Keratinocyte (primary cell): Measurements from ENCODE around the gene FHIT. TPM values are rescaled to one million over a fixed set of nuclear protein-coding genes. Genes with fewer than 3 reads are reported as not detected.

ENCODE experiments used
- DNase-seq: peaks from one replicate; pipeline ENCODE4 v3.0.0-alpha.2; 2011; ENCODE audit warnings: low read depth, missing footprints, low spot score
- FAIRE-seq: peaks from 2 replicates; lab custom pipeline; 2011; peaks lifted over from hg19 to GRCh38; lab: Jason Lieb, UNC
- H2AFZ ChIP-seq: 2 replicates; pipeline ENCODE4 v1.6.0; 2012; ENCODE audit warnings: low read length, control low read depth, inconsistent platforms; ENCODE audit not compliant: control insufficient read depth
- H3K27ac ChIP-seq: 2 replicates; pipeline ENCODE4 v1.5.1; 2011; ENCODE audit warnings: low read length; ENCODE audit not compliant: control insufficient read depth, insufficient read depth
- H3K27me3 ChIP-seq: 3 replicates; pipeline ENCODE4 v1.6.0; 2011; ENCODE audit warnings: low read length; ENCODE audit not compliant: control insufficient read depth, insufficient read depth; ENCODE audit errors: extremely low read depth
- H3K36me3 ChIP-seq, 2 experiments: 2 replicates in 1 of 2; 3 replicates in 1 of 2; pipeline ENCODE4 v1.5.1; 2011; ENCODE audit warnings: low read length in 2 of 2, mild to moderate bottlenecking in 1 of 2; ENCODE audit not compliant: control insufficient read depth in 2 of 2, insufficient read depth in 2 of 2; ENCODE audit errors: extremely low read depth in 1 of 2
- H3K4me1 ChIP-seq: 3 replicates; pipeline ENCODE4 v1.5.1; 2011; ENCODE audit warnings: low read length; ENCODE audit not compliant: control insufficient read depth, insufficient read depth; ENCODE audit errors: extremely low read depth
- H3K4me2 ChIP-seq: 3 replicates; pipeline ENCODE4 v1.6.0; 2011; ENCODE audit warnings: low read depth, low read length; ENCODE audit not compliant: control insufficient read depth, insufficient read depth; ENCODE audit errors: extremely low read depth
- H3K4me3 ChIP-seq, 3 experiments: fragments of 200-600 bp in 1 of 3; sonication (generic) in 1 of 3; 2 replicates in 2 of 3; 3 replicates in 1 of 3; pipeline ENCODE4 v1.5.1; 2011 to 2016; ENCODE audit warnings: low read length in 3 of 3, mild to moderate bottlenecking in 3 of 3, control low read depth in 2 of 3, inconsistent platforms in 1 of 3, low read depth in 1 of 3, mixed read lengths in 1 of 3, mixed run types in 1 of 3, moderate library complexity in 1 of 3; ENCODE audit not compliant: control insufficient read depth in 2 of 3, insufficient read depth in 2 of 3; ENCODE audit errors: extremely low read depth in 1 of 3
- H3K79me2 ChIP-seq: 2 replicates; pipeline ENCODE4 v1.6.0; 2012; ENCODE audit warnings: low read length; ENCODE audit not compliant: control insufficient read depth, insufficient read depth
- H3K9ac ChIP-seq: 3 replicates; pipeline ENCODE4 v1.6.0; 2011; ENCODE audit warnings: low read length; ENCODE audit not compliant: control insufficient read depth, insufficient read depth; ENCODE audit errors: extremely low read depth
- H3K9me1 ChIP-seq: 3 replicates; pipeline ENCODE4 v1.6.0; 2011; ENCODE audit warnings: low read length; ENCODE audit not compliant: control insufficient read depth, insufficient read depth; ENCODE audit errors: extremely low read depth
- H3K9me3 ChIP-seq: 2 replicates; pipeline ENCODE4 v1.5.1; 2012; ENCODE audit warnings: low read depth, low read length; ENCODE audit not compliant: control insufficient read depth
- H4K20me1 ChIP-seq: 3 replicates; pipeline ENCODE4 v1.6.0; 2011; ENCODE audit warnings: low read length; ENCODE audit not compliant: control insufficient read depth, insufficient read depth; ENCODE audit errors: extremely low read depth
- CTCF ChIP-seq, 3 experiments: IDR thresholded peaks in 1 of 3; conservative IDR thresholded peaks in 1 of 3; optimal IDR thresholded peaks in 1 of 3; 2 replicates in 2 of 3; 3 replicates in 1 of 3; pipeline versions ENCODE3 to v1.5.1; 2011; ENCODE audit warnings: low read length in 3 of 3, mild to moderate bottlenecking in 3 of 3, moderate library complexity in 2 of 3, control low read depth in 1 of 3, inconsistent platforms in 1 of 3; ENCODE audit not compliant: insufficient read depth in 2 of 3; ENCODE audit errors: extremely low read depth in 1 of 3
- EZH2 ChIP-seq: IDR thresholded peaks from one replicate; pipeline ENCODE4 v1.6.1; 2012; ENCODE audit warnings: inconsistent platforms, mild to moderate bottlenecking, low read length, moderate library complexity
- dilution Hi-C: fragments of 300-500 bp; cut with MboI; formaldehyde crosslinking; loops from one replicate; pipeline ENCODE4 v1.7.0; 2020; ENCODE audit warnings: low sequenced_read_pairs; ENCODE audit not compliant: extremely low pct_ligation_motif_present
- polyA plus RNA-seq, 5 experiments: library from polyadenylated mRNA; depleted of rRNA in 3 of 5; stranded (reverse) in 3 of 5; stranded (forward) in 1 of 5; unstranded in 1 of 5; fragments of >200 nt; gene quantifications; 1 replicate in 1 of 5; 2 replicates in 3 of 5; 3 replicates in 1 of 5; pipeline versions ENCODE4 v1.2.1 to v1.2.3, GENCODE V29; 2011 to 2012; ENCODE audit warnings: missing spikeins in 2 of 5, low read depth in 1 of 5, low replicate concordance in 1 of 5

FHIT gene
- polyA plus RNA-seq, 1 donor (not counting 4 experiments of a cell fraction or from before 2014, with no cell fraction given), result 2.2 TPM

DNA sequence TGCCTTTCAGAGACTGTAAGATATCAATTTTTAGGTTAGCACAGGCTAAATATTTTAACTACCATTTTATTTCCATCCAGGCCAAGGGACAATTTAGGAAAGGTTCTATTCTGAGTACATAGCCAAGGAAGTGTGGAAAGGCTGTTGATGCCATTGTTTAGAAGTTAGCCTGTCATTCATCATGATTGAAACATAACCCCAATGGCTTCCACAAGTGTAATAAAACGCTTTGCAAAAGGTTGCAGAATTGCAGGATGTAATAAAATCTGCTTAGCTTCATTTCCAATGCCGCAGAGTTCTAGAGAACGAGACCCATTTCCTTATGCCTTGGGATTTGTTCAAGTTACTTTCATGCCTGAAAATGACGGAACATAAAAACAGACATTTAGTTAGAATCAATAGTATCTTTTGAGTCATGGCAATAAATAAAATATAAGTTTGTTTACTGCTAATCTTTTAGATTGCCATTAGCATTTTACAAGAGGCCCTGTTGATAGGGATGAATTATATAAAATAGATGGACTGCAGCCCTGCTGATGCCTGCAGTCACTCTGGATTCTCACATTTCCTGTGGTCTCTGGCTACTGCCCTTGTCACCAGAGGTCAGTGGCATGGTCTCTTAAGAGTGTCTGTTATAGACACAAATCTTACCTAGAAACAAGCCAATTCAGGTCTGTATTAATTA is 1523.2 kb downstream of the FHIT start:
- Histone ChIP-seq H3K4me3 (no peak overlapping the region), H3K4me1 (no peaks in the 10 kb centered on the region), H2AFZ (no peak overlapping the region), H3K9ac (no peak overlapping the region), H4K20me1 (no peaks in the 10 kb centered on the region), H3K9me3 (no peaks in the 10 kb centered on the region), H3K79me2 (no peaks in the 10 kb centered on the region), H3K27ac (no peak overlapping the region), H3K4me2 (no peak overlapping the region), H3K27me3 (no peaks in the 10 kb centered on the region), H3K9me1 (no peaks in the 10 kb centered on the region), H3K36me3 (no peaks in the 10 kb centered on the region)
- FAIRE-seq (no peak), DNase-seq (no peak)
- dilution Hi-C loops, result no loop called here
- TF ChIP-seq CTCF (optimal IDR thresholded peaks at IDR 0.05 in 1 of 3, IDR thresholded peaks at IDR 0.05 in 1 of 3, conservative IDR thresholded peaks at IDR 0.05 in 1 of 3; ENCODE audit: extremely low read depth in 1 of 3, insufficient read depth in 2 of 3, low read length in 3 of 3) (no peak), EZH2 (no peak)

DNA sequence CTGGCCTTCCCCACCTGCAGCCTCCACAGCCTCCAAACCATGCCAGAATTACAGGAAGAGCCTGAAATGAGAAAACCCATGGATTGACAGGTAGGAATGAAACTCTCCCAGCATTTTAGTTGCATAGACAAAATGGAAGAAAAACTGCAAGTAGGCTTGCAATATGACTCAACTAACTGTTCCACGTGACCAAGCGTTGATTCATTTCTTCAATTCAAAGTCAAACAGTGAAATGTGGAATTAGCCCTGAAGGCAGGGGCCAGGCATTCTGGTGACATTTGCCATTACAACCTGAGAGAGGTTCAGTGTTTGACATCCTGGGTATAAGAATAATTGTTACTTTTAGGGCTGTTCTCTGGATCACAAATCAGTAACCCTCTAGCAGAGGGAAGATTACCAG is 1525.0 kb downstream of the FHIT start:
- Histone ChIP-seq H3K4me1 (no peaks in the 10 kb centered on the region), H3K9me3 (no peaks in the 10 kb centered on the region), H3K27ac (no peak overlapping the region), H3K9ac (no peak overlapping the region), H3K36me3 (no peaks in the 10 kb centered on the region), H4K20me1 (no peaks in the 10 kb centered on the region), H3K9me1 (no peaks in the 10 kb centered on the region), H3K4me3 (no peak overlapping the region), H3K27me3 (no peaks in the 10 kb centered on the region), H2AFZ (no peak overlapping the region), H3K4me2 (no peak overlapping the region), H3K79me2 (no peaks in the 10 kb centered on the region)
- FAIRE-seq, result peak; percentile 26
- DNase-seq, result no peak
- dilution Hi-C loops, result no loop called here
- no peak for TF ChIP-seq CTCF (optimal IDR thresholded peaks at IDR 0.05 in 1 of 3, IDR thresholded peaks at IDR 0.05 in 1 of 3, conservative IDR thresholded peaks at IDR 0.05 in 1 of 3; ENCODE audit: extremely low read depth in 1 of 3, insufficient read depth in 2 of 3, low read length in 3 of 3)
- TF ChIP-seq EZH2, result no peak
